ENCODE data around the gene GNA14. TPM values are rescaled to one million over a fixed set of nuclear protein-coding genes. Genes with fewer than 3 reads are reported as not detected.

Gene GNA14
- total and polyA plus RNA-seq, 2 experiments from 2014 or later: 3.9 to 10.5 TPM

DNA sequence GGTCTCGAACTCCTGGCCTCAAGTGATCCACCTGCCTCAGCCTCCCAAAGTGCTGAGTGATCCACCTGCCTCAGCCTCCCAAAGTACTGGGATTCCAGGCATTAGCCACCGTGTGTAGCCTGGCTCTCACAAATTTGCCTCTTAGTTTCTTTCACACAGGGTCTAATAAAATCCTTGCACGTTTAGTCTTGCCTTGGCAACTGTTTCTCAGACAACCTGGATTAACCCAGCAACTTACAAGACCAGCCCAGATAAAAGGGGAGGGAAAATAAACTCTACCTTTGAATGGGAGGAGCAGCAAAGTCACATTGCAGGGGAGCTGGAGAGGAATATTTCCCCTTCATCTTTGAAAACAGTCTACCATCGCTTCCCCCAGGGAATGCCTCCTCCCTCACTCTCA is 29.3 kb upstream of the GNA14 start:
- ATAC-seq (no peak), DNase-seq (ENCODE audit: low spot score) (no peak)
- Histone ChIP-seq H2AFZ (peak overlapping the region; percentile 72; the same call in 1 of the 2 replicates), H3K9me2 (ENCODE audit: insufficient read depth) (peaks cover 5% of the 10 kb centered on the region; the same call in 1 of the 2 replicates), H4K20me1 (replicated peaks; ENCODE audit: insufficient read depth) (no peaks in the 10 kb centered on the region), H3K4me3 (no peak overlapping the region), H3K4me2 (no peak overlapping the region), H3K36me3 (ENCODE audit: insufficient read depth) (no peaks in the 10 kb centered on the region), H3F3A (replicated peaks; ENCODE audit: low read depth) (no peaks in the 10 kb centered on the region), H3K27ac (ENCODE audit: low read depth) (no peak overlapping the region), H3K27me3 (ENCODE audit: insufficient read depth) (no peaks in the 10 kb centered on the region), H3K4me1 (ENCODE audit: insufficient read depth) (no peaks in the 10 kb centered on the region), H3K79me2 (replicated peaks; ENCODE audit: insufficient read depth) (no peaks in the 10 kb centered on the region)
- H3K4me3 Mint-ChIP-seq: no peak overlapping the region
- H3K27ac Mint-ChIP-seq: no peak overlapping the region
- H3K36me3 Mint-ChIP-seq (ENCODE audit: low read depth): no peaks in the 10 kb centered on the region; the same call in 2 of the 3 replicates
- peaks cover 2% of the 10 kb centered on the region for H3K27me3 Mint-ChIP-seq (ENCODE audit: insufficient read depth, low read depth, poor library complexity)
- no peaks in the 10 kb centered on the region for H3K4me1 Mint-ChIP-seq
- H3K9me3 Mint-ChIP-seq: no peaks in the 10 kb centered on the region
- TF ChIP-seq EZH2phosphoT487 (IDR thresholded peaks at IDR 0.05; ENCODE audit: unreplicated experiment): no peak
- no peak for TF ChIP-seq CTCF (conservative IDR thresholded peaks at IDR 0.05; ENCODE audit: low read depth in 2 of 2)
- no peak for TF ChIP-seq ZNF462 (CRISPR knock-in tag; IDR thresholded peaks at IDR 0.05)
- TF ChIP-seq, protein P1, sequence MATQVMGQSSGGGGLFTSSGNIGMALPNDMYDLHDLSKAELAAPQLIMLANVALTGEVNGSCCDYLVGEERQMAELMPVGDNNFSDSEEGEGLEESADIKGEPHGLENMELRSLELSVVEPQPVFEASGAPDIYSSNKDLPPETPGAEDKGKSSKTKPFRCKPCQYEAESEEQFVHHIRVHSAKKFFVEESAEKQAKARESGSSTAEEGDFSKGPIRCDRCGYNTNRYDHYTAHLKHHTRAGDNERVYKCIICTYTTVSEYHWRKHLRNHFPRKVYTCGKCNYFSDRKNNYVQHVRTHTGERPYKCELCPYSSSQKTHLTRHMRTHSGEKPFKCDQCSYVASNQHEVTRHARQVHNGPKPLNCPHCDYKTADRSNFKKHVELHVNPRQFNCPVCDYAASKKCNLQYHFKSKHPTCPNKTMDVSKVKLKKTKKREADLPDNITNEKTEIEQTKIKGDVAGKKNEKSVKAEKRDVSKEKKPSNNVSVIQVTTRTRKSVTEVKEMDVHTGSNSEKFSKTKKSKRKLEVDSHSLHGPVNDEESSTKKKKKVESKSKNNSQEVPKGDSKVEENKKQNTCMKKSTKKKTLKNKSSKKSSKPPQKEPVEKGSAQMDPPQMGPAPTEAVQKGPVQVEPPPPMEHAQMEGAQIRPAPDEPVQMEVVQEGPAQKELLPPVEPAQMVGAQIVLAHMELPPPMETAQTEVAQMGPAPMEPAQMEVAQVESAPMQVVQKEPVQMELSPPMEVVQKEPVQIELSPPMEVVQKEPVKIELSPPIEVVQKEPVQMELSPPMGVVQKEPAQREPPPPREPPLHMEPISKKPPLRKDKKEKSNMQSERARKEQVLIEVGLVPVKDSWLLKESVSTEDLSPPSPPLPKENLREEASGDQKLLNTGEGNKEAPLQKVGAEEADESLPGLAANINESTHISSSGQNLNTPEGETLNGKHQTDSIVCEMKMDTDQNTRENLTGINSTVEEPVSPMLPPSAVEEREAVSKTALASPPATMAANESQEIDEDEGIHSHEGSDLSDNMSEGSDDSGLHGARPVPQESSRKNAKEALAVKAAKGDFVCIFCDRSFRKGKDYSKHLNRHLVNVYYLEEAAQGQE (IDR thresholded peaks at IDR 0.05; ENCODE audit: unreplicated experiment): no peak
- no peak for TF ChIP-seq JUNB (IDR thresholded peaks at IDR 0.05; ENCODE audit: unreplicated experiment)
- TF ChIP-seq, protein P2, sequence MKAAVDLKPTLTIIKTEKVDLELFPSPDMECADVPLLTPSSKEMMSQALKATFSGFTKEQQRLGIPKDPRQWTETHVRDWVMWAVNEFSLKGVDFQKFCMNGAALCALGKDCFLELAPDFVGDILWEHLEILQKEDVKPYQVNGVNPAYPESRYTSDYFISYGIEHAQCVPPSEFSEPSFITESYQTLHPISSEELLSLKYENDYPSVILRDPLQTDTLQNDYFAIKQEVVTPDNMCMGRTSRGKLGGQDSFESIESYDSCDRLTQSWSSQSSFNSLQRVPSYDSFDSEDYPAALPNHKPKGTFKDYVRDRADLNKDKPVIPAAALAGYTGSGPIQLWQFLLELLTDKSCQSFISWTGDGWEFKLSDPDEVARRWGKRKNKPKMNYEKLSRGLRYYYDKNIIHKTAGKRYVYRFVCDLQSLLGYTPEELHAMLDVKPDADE (IDR thresholded peaks at IDR 0.05): no peak
- no peak for TF ChIP-seq NANOG (IDR thresholded peaks at IDR 0.05; ENCODE audit: borderline replicate concordance)
- no peak for TF ChIP-seq STAT1 (IDR thresholded peaks at IDR 0.05; ENCODE audit: unreplicated experiment)
- TF ChIP-seq ZNF331 (CRISPR knock-in tag; IDR thresholded peaks at IDR 0.05; ENCODE audit: low read depth): no peak
- TF ChIP-seq ZNF114 (CRISPR knock-in tag; IDR thresholded peaks at IDR 0.05): no peak
- no peak for TF ChIP-seq EZH2 (IDR thresholded peaks at IDR 0.05; ENCODE audit: low read depth, unreplicated experiment)
- TF ChIP-seq POLR2AphosphoS5 (IDR thresholded peaks at IDR 0.05; ENCODE audit: low read depth): no peak

Measured in GM23338 (cell line).